Measurements from ENCODE around the gene FITM2.

DNA sequence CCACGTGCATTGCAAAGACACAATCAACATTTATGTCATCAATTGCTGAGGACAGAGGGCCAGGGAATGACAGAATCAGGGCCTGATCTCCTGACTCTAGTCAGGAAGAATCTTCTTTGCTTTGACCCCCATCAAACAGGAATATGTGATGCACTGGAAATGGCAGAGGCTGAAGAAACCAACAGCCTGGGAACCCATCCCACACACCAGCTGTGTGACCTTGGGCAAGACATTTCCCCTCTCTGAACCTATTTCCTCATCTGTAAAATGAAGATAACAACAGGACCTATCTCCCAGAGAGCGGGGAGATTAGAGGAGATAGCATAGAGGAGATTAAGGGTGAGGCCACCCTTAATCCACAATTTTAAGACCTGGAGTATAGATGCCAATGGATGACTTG lies 46.0 kb upstream of the FITM2 start:
- no peak for TF ChIP-seq POLR2AphosphoS5 (IDR thresholded peaks at IDR 0.05)
- TF ChIP-seq CTCF (IDR thresholded peaks at IDR 0.05), result no peak

All from upper lobe of left lung (tissue), 4 donors.